Non-pigmented ciliary epithelial cell (primary cell): ENCODE measurements around the gene SRP9.
"Not testable (repeated sequence)": the region's sequence is repeated elsewhere in the genome, so short reads cannot be mapped to it uniquely, and the experiment has no call there.

Experiments
- DNase-seq: peaks from one replicate; pipeline ENCODE4 v3.0.0-alpha.2; 2010; ENCODE audit warnings: low read depth

The SRP9 gene

GRCh38 chr1:225815526-225816178 is 38.0 kb downstream of the SRP9 start:
- DNase-seq: no peak

- no peak for DNase-seq
Observed at GRCh38 chr1:225816643-225817538, 39.3 kb downstream of the SRP9 start.

- DNase-seq: peak; percentile 36
Observed at GRCh38 chr1:225817611-225818061, 40.0 kb downstream of the SRP9 start.

GRCh38 chr1:225818229-225818628 is 40.6 kb downstream of the SRP9 start:
- no peak for DNase-seq

GRCh38 chr1:225819346-225820192 is 41.9 kb downstream of the SRP9 start:
- DNase-seq: no peak

GRCh38 chr1:225820522-225821120 is 43.0 kb downstream of the SRP9 start:
- no peak for DNase-seq

- no peak for DNase-seq
Observed at GRCh38 chr1:225822655-225823403, 45.2 kb downstream of the SRP9 start.

GRCh38 chr1:225823811-225824261 is 46.2 kb downstream of the SRP9 start:
- DNase-seq: no peak

- DNase-seq: no peak
Observed at GRCh38 chr1:225824533-225824941, 46.9 kb downstream of the SRP9 start.

- no peak for DNase-seq
Observed at GRCh38 chr1:225825078-225825477, 47.5 kb downstream of the SRP9 start.

GRCh38 chr1:225825607-225826007 is 48.0 kb downstream of the SRP9 start:
- no peak for DNase-seq

- DNase-seq: no peak
Observed at GRCh38 chr1:225827076-225827475, 49.5 kb downstream of the SRP9 start.

GRCh38 chr1:225828706-225829345 is 51.2 kb downstream of the SRP9 start:
- DNase-seq: no peak

- DNase-seq: no peak
Observed at GRCh38 chr1:225830841-225831240, 53.2 kb downstream of the SRP9 start.

- no peak for DNase-seq
Observed at GRCh38 chr1:225834417-225835329, 57.0 kb downstream of the SRP9 start.

GRCh38 chr1:225835856-225836255 is 58.2 kb downstream of the SRP9 start:
- no peak for DNase-seq

- DNase-seq: not testable (repeated sequence)
Observed at GRCh38 chr1:225836296-225836695, 58.7 kb downstream of the SRP9 start.

GRCh38 chr1:225838793-225839192 is 61.2 kb downstream of the SRP9 start:
- no peak for DNase-seq
